AG09319 (cell line): ENCODE data around the gene CDC42.

Source experiments
- DNase-seq: peaks from one replicate; pipeline ENCODE4 v3.0.0-alpha.2; 2010; ENCODE audit warnings: low read depth; ENCODE audit errors: extremely low read depth
- CTCF ChIP-seq: IDR thresholded peaks from 2 replicates; pipeline ENCODE4 v1.5.1; 2011; ENCODE audit warnings: low read depth, mild to moderate bottlenecking, inconsistent platforms, low read length, moderate library complexity

Gene CDC42

GRCh38 chr1:22107126-22107525 is 54.6 kb downstream of the CDC42 start:
- no peak for DNase-seq

DNA sequence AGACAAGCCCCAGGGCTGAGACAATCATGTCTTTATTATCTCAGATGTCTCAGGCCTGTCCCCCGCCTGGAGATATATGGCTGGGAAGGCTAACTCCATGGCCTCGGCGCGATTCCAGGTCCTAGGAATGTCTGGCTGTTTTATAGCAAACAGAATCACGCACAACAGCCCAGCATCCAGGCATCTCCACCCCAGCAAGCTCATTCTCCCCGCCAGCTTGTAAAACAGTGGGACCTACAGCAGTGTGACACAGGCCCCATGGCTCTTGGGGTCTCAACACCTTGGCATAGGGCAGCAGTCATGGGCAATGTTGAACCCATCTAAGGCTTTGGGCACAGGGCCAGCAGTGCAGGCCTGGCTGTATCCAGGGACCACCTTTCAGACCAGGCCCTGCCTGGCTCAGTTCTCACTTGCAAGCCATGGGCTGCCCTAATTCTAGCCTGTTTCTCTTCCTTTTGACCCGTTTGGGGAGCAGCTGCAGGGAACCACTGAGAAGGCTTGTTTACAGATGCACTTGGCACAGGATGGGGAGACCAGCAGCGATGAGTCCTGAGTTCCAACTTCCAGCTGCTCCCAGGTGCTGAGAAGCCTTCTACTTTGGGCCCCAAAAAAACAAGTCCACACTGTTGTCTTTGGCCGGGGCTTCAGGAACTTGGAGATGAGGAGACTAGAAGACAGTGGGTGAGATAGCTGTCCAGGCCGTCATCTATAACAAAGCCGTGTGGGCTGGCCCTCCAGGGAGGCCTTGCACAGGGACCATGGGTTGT is 56.0 kb downstream of the CDC42 start:
- no peak for DNase-seq
- no peak for TF ChIP-seq CTCF

More at GRCh38 chr1:22107126-22107525, 54.6 kb downstream of the CDC42 start:
- TF ChIP-seq CTCF = no peak

GRCh38 chr1:22110016-22110415 is 57.5 kb downstream of the CDC42 start:
- no peak for TF ChIP-seq CTCF
- DNase-seq = no peak

GRCh38 chr1:22111115-22111514 is 58.6 kb downstream of the CDC42 start:
- no peak for TF ChIP-seq CTCF
- DNase-seq = no peak

DNA sequence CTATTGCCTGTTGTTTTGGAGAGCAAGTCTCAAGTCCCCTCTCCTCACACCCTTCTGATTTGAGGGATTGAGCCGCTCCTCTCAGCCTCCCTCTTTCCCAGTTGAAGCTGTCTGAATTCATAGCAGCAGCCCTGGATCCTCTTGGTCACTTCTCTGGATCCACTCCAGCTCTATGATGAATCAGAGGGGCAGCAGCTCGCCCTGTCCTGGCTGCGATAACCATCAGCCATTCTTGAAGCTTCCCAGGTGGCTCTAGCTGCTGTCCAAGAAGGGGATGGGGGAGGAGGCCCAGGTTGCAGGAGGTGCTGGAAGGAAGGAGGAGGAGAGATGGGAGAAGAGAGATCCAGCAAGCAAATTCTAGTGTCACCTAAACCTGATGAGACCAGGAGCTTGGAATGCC is 59.1 kb downstream of the CDC42 start:
- DNase-seq = no peak
- no peak for TF ChIP-seq CTCF

GRCh38 chr1:22112554-22112953 is 60.0 kb downstream of the CDC42 start:
- no peak for DNase-seq
- TF ChIP-seq CTCF = no peak

DNA sequence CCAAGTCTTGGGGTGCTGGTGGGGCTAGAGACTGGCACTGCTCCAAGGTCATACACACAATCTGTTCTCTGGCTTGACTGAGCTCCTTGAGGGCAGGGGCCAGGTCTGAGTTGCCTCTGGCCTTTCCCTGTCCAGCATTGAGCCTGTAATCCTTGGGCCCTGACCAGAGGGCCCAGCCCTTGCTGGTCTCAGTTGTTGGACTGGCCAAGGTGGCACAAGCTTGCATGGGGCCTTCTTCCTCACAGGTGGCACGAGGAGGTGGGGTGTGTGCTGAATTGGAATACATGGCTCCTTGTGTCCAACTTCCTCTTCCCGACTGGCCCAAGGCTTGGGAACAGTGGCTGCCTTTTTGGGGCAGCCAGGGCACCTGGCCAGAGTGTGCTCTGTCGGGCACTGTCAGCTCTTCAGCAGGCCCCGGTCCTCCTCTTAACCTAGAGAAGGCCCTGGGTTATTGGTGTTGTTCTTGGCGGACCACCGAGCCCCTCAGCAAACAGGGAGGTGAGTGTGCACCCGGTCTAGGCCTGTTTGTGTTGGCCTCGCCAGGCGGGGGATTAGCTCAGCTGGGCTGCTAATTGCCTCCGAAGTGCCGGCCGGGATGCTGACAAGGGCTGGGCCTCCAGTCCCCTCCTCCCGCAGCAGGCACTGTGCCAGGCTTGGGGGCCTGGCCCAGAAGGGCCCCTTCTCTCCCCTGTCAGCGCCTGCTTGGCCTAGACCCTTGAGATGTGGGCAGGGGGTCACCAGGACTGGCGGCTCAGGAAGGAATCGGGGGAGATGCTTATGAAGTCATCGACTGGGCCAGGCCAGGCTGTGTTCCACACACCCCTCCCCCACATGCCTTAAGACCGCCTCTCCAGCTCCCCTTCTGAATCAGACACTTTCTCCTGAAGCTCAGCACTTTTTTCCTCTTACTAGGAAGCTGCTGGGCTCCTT is 61.8 kb downstream of the CDC42 start:
- no peak for TF ChIP-seq CTCF
- DNase-seq = no peak
